ELF-1 (cell line): Measurements from ENCODE around the gene ADARB1.
A peak's percentile ranks its signal among the peaks of the same experiment; 100 is the strongest.
"Not testable (repeated sequence)": the region's sequence is repeated elsewhere in the genome, so short reads cannot be mapped to it uniquely, and the experiment has no call there.

Experiments
- DNase-seq: peaks from one replicate; pipeline ENCODE4 v3.0.0-alpha.2; 2016; ENCODE audit warnings: low read depth, low spot score

ADARB1 gene

GRCh38 chr21:45134279-45135076 lies 60.1 kb downstream of the ADARB1 start:
- no peak for DNase-seq

- DNase-seq: no peak
Observed at GRCh38 chr21:45135122-45135521, 60.7 kb downstream of the ADARB1 start.

GRCh38 chr21:45135868-45136267 lies 61.5 kb downstream of the ADARB1 start:
- no peak for DNase-seq

GRCh38 chr21:45136500-45136899 lies 62.1 kb downstream of the ADARB1 start:
- DNase-seq: no peak

DNA sequence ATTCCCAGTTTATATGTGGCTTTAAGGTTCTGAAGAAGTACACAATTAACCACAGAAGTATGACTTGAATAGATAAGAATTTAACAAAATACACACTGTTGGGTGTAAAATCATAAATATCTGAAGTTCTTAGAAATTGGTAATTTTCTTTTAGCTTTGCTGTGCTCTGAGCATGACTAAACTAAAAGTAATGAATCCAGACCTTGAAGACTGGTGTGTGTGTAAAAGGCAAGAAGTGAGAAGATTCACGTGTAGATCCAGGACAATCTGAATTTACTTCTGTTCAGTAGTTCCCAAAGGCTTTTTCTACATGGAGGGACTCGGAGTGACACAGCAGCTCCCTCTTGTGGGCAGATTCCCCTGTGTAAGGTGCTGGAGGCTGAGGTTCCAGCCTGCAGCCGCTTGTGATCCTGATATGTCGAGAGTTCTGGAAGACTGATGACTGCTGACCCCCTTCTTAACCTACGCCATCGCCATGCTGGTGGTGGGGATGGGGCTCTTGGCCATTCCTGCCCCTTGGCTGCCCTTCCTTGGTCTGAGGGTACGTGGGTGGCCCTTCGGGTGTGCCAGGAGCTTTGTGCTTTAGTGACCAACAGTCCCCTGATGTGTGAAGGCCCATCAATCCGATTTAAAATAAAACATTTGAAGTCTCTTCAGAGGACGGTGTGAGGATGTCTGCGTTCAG lies 62.7 kb downstream of the ADARB1 start:
- peak; percentile 88 for DNase-seq

DNA sequence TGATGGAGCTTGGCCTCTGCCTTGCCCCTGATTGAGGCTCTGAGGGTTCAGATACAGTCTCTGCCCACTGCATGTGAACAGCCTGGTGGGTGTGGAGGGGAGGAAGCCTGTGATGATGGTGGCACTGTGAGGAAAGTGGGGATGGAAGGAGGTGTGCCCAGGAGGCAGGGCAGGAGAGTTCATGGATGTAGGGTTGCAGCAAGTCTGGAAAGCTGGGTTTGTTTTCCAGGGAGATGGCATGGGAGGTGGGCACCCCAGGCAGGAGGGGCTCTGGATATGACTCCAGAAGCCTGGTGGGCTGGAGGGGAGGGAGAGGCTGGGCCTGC lies 63.2 kb downstream of the ADARB1 start:
- no peak for DNase-seq

DNA sequence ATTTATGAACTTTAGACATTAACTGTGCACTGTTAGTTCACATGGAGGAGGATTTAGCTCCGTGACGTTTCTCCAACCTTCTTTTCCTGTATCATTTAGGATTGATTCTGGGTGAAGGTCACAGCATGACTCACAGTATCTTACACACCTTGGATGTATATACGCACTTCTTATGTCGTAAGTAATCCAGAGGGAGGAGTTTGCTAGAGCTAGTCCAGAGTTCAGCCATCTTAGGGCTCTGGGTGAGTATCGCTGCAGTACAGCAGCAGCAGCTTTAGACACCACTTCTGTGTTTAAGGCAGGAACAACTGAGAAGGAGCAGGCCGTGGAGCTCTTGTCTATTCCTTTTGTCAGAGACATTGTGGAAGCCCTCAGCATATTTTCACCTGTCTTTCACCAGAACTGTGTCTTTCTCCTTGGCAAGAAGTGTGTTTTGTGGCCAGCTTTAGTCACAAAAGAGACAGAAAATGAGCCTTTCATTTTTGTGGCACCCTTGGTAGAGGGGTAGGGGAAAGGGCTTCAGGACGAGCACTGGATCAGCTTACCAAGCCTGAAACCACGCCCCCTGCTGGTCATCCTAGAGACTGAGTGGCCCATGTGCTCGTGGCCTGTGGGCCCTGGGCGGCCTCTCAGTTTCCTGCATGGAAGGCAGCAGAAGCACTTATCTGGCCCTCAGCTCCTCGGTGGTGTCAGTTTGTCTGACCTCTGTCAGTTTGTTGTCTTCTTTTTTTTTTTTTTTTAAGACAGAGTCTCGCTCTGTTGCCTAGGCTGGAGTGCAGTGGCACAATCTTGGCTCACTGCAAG lies 64.0 kb downstream of the ADARB1 start:
- peak; percentile 79 for DNase-seq

- DNase-seq: not testable (repeated sequence)
Observed at GRCh38 chr21:45139003-45139360, 64.6 kb downstream of the ADARB1 start.

GRCh38 chr21:45139473-45139872 lies 65.1 kb downstream of the ADARB1 start:
- no peak for DNase-seq

DNA sequence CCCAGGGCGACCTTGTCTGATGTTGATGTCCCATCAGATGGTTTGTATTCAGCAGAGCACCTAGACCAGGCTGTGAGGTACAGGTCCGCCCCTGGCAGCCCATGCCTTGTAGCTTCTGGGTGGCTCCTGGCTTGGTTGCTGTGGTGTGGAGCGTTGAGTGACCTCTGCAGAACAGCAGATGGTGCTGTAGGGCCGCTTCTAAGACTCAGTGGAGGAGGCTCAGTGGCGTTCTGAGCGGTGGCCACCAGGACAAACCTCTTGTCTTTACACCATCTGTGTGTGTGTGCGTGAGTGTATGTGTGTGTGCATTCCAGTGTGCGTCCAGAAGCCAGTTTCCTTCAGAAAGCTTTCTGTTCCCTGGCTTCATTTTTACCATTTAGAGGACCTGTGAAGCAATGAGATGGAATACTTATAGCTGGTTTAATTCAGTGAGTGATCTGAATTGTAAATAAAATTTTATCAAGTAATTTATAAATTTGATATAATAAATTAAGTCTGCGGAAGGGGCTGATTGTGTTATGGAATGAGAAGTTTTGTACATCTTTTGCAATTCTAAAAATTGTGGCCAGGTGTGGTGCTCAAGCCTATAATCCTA lies 66.1 kb downstream of the ADARB1 start:
- peak; percentile 92 for DNase-seq

DNA sequence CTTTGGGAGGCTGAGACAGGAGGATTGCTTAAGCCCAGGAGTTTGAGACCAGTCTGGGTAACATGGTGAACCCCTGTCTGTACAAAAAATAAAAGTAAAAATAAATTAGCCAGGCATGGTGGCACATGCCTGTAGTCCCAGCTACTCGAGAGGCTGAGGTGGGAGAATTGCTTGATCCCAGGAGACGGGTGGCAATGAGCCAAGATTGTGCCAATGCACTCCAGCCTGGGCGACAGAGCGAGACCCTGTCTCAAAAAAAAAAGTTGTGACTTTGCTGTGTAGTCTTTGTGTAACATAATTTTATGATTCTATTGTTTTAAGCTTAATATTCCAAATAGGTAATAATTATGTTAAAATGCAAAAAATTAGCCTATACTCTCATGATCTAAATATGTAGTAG lies 66.6 kb downstream of the ADARB1 start:
- not testable (repeated sequence) for DNase-seq

DNA sequence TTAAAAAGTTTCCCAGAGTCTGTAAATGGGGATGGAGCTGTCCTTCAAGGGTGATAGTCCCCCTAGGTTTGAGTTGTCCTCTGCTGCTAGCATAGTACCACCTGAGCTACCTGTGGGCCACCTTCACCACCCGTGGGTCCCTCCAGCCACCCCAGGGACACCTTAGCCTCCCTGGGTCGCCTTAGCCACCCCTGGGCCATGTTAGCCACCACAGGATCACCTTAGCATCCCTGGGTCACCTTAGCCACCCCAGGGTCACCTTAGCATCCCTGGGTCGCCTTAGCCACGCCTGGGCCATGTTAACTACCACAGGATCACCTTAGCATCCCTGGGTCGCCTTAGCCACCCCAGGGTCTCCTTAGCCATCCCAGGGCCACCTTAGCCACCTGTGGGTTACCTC lies 67.1 kb downstream of the ADARB1 start:
- DNase-seq: no peak

DNA sequence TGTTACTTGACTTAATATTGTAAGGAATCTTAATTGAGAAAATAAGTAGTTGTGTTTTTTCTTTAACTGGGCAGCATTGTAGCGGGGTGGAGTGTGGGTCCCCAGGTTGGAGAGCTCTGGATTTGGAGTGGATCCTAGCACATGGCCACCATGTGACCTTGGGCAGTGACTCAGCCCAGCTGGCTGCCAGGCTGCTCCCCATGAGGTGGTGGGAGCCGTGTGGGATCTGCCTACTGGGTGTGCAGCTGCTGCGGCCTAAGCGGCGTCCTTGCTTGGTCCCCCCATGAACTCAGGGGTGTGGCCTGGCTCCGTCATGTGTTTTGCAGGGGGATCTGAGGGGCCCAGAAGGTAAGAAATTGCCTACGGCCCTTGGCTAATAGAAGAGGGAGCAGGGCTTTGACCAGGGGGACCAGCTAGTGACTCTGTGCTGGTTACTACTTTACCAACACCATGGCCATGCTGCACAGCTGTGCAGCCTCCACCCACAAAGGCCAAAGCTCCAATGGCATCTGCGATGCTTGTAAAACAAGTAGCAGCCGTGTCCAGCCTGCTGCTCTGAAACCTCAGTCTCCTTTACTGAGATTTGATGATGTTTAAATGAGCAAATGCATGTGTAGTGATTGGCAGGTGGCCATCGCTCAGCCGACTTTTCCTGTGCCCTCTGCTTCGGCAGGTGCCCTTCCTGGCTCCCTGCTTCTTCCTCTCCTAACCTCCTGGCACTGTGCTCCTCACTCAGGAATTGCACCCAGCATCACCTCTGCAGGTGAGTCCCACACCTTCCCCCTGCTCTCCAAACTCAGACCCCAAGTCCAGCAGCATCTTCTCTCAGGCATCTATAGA lies 68.3 kb downstream of the ADARB1 start:
- no peak for DNase-seq

DNA sequence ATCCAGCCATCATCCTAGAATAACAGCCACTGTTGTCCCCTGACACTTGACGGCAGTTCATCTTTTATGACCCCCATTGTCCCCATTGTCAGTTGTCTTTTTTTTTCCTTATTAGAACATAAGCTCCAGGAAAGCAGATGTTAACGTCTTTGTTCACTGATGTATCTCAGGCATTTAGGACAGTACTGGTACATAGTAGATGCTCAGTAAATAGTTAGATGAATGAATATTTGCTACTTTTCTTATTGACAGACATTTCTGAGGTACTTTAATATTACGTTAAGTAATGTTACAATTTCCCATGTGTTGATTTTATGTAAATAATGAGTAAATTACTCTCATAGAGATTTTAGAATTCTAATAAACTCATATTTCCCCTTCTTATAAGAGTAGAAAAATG lies 69.5 kb downstream of the ADARB1 start:
- no peak for DNase-seq

- DNase-seq: no peak
Observed at GRCh38 chr21:45145146-45145545, 70.8 kb downstream of the ADARB1 start.

DNA sequence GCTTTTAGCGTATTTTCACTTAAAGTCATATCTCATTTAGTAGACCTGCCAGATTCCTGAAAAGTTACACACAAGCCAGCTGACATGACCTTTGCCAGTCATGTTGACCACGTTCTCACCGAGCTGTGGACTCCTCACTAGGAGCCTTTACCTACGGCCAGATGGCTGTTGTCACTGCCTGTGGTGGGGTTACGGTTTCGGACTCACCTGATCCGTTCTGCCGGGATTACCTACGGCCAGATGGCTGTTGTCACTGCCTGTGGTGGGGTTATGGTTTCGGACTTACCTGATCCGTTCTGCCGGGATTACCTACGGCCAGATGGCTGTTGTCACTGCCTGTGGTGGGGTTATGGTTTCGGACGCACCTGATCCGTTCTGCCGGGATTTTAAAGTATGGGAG lies 71.5 kb downstream of the ADARB1 start:
- DNase-seq: not testable (repeated sequence)

- DNase-seq: no peak
Observed at GRCh38 chr21:45146306-45146705, 71.9 kb downstream of the ADARB1 start.

DNA sequence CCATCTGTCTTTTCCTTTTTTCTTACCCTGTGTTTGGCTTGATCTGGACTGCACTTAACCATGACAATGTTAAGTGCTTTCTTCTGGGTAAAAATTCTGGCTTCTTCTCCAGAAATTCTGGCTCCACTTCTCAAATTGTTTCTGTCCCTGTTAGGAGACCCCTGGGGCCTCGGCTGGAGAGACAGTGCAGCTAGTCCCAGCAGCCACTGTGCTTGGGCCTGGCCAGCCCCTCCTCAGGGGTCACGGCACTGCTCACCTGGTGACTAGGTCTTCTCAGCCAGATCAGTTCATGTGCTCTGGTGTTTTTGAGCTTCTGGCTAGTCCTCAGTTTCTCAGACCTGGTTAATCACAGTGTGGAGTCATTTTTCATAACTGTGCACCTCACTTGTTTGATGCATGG lies 72.4 kb downstream of the ADARB1 start:
- no peak for DNase-seq

DNA sequence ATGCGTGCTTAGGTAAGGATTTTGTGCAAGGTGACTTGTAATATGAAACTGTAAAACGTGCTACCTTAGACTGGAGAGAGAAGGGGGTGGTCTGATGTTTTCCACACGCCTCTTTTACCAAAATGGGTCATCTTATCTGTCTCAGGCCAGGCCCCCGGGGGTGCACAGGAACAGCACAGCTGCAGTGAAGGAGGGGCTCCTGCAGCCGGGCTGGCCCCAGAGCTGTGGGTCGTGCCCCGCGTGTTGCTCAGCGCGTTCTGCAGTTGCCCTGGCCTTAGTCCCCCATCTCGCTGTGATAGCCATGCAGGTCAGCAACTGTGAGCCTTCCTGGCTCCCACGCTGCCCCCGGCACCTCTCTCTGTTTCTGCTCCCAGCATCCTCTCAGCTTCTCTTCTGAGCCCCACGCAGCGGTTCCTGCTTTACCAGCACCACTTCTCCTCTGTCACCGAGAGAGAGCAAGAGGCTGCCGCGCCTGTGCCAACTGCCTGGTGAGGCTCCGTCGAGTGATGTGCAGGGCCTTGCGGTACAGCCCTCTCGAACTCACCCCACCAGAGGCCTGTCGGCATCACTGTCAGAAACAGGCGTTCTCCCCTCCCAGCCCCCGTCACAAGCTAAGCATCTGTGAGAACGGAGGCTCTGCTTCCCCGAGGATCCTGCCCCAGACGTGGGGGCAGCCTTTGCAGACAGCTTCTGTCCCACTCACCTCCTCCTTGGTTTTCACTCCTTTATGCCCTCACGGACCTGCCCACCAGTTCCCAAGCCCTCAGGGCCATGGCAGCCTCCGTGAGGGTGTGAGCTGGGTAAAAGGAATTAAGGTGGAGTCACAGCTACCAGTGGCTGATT lies 73.3 kb downstream of the ADARB1 start:
- DNase-seq: no peak

DNA sequence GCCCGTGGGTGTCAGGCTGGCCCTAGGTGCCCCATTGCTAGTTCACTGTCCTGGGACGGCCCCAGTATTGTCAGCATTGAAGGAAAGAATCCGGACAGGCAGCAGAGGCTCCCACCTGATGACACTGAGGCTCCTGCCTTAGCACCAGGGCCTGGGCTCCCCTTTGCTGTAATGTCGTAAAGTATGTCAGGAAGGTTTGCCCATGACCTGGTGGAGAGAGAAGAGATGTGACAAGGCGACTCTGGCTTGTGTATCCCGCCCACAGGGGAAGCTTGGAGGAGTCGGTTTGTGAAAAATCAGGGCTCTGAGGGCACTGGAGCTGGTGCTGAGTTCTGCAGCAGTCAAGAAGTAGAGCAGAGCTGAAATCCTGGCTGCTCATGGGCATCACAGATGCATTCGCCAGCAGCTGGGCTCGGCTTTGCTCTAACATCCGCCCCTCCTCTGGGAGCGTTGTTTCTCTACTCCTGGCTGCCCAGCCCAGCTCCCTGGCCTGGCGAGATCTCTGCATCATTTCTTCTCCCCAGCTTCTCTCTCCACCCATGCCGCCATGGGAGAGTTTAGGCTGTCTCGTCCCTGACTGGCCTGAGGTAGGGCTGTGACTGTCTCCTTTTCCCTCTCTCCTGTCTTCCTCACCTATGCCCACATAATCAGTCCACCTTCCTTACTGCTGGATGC lies 74.1 kb downstream of the ADARB1 start:
- DNase-seq: no peak
